MM.1S (cell line): ENCODE data around the gene KATNBL1.

Experiments used
- EZH2 ChIP-seq: fragments of 300-600 bp; sonication (generic); optimal IDR thresholded peaks from 2 replicates; pipeline ENCODE3; 2017; ENCODE audit warnings: low read depth, mild to moderate bottlenecking, antibody characterized with exemption, low read length, mixed read lengths
- TF ChIP-seq, protein P1 (sequence below): fragments of 300-600 bp; sonication (generic); IDR thresholded peaks from 2 replicates; pipeline ENCODE4 v1.5.1; 2016; ENCODE audit warnings: antibody characterized with exemption, low read length, mixed read lengths

- TF ChIP-seq EZH2: no peak
- TF ChIP-seq, protein P1, sequence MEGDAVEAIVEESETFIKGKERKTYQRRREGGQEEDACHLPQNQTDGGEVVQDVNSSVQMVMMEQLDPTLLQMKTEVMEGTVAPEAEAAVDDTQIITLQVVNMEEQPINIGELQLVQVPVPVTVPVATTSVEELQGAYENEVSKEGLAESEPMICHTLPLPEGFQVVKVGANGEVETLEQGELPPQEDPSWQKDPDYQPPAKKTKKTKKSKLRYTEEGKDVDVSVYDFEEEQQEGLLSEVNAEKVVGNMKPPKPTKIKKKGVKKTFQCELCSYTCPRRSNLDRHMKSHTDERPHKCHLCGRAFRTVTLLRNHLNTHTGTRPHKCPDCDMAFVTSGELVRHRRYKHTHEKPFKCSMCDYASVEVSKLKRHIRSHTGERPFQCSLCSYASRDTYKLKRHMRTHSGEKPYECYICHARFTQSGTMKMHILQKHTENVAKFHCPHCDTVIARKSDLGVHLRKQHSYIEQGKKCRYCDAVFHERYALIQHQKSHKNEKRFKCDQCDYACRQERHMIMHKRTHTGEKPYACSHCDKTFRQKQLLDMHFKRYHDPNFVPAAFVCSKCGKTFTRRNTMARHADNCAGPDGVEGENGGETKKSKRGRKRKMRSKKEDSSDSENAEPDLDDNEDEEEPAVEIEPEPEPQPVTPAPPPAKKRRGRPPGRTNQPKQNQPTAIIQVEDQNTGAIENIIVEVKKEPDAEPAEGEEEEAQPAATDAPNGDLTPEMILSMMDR: no peak
Observed at GRCh38 chr15:34216527-34217270, 6.8 kb upstream of the KATNBL1 start.
